Ascending aorta (tissue), 2 donors: Measurements from ENCODE around the gene STK17B. TPM values are rescaled to one million over a fixed set of nuclear protein-coding genes. Genes with fewer than 3 reads are reported as not detected.
"Not testable (repeated sequence)": the region's sequence is repeated elsewhere in the genome, so short reads cannot be mapped to it uniquely, and the experiment has no call there.

Experiments
- DNase-seq, 2 donors: peaks; one replicate each; pipeline ENCODE4 v3.0.0-alpha.2; 2019; ENCODE audit warnings: low spot score in 2 of 2
- H3K27ac ChIP-seq, 2 donors: fragments of 200-600 bp; sonication (generic); one replicate each; pipeline ENCODE4 v1.5.1; 2016 to 2017; ENCODE audit warnings: mild to moderate bottlenecking in 1 of 2
- H3K27me3 ChIP-seq: fragments of 200-600 bp; sonication (generic); one replicate; pipeline ENCODE4 v1.5.1; 2017
- H3K36me3 ChIP-seq, 2 donors: fragments of 200-600 bp; sonication (generic); one replicate each; pipeline ENCODE4 v1.5.1; 2016
- H3K4me1 ChIP-seq, 2 donors: fragments of 200-600 bp; sonication (generic); one replicate each; pipeline ENCODE4 v1.5.1; 2016 to 2017; ENCODE audit warnings: mild to moderate bottlenecking in 1 of 2
- H3K4me3 ChIP-seq, 2 donors: fragments of 200-600 bp; sonication (generic); one replicate each; pipeline ENCODE4 v1.5.1; 2016 to 2017; ENCODE audit warnings: mild to moderate bottlenecking in 1 of 2
- H3K9me3 ChIP-seq, 2 donors: fragments of 200-600 bp; sonication (generic); one replicate each; pipeline ENCODE4 v1.5.1; 2016
- intact Hi-C: fragments of 100-400 bp; cut with DNase I; formaldehyde crosslinking; loops from one replicate; pipeline ENCODE4 v1.15.1; 2023
- total RNA-seq: library from RNA; depleted of rRNA; stranded (reverse); fragments of >200 nt; gene quantifications from one replicate; pipeline ENCODE4 v1.1.0, GENCODE V29; 2016
- TF ChIP-seq, protein P1 (sequence below), 3 experiments: fragments of 200-600 bp in 2 of 3; fragments of 450-650 bp in 1 of 3; sonication (generic) in 2 of 3; IDR thresholded peaks; one replicate each; pipeline ENCODE4 v1.5.1; 2016 to 2019; ENCODE audit warnings: antibody characterized with exemption in 3 of 3, mild to moderate bottlenecking in 1 of 3, moderate library complexity in 1 of 3

STK17B gene
- total RNA-seq, 1 donor from 2014 or later: 8.4 TPM

DNA sequence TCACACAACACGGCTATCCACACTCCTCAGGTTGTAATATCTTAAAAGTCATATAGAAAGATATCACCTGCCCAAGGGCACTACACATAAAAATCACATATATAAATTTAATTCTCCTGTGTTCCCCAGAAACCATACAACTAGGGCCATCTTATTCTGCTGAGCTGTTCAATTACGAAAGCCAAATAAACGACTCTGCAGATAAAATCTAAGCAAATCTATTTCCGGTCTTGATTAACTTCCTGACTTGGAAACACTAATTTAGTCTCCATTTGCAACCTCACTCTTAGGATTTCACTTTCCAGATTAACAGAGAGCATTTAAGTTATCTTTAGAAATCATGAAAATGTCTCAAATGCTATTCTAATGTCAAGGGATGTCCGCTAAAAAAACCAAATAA is 23.9 kb upstream of the STK17B start:
- Histone ChIP-seq H3K4me1 (no peaks in the 10 kb centered on the region), H3K27ac (no peak overlapping the region), H3K27me3 (no peaks in the 10 kb centered on the region), H3K9me3 (no peaks in the 10 kb centered on the region), H3K36me3 (no peaks in the 10 kb centered on the region), H3K4me3 (no peak overlapping the region)
- no peak for DNase-seq
- TF ChIP-seq, protein P1, sequence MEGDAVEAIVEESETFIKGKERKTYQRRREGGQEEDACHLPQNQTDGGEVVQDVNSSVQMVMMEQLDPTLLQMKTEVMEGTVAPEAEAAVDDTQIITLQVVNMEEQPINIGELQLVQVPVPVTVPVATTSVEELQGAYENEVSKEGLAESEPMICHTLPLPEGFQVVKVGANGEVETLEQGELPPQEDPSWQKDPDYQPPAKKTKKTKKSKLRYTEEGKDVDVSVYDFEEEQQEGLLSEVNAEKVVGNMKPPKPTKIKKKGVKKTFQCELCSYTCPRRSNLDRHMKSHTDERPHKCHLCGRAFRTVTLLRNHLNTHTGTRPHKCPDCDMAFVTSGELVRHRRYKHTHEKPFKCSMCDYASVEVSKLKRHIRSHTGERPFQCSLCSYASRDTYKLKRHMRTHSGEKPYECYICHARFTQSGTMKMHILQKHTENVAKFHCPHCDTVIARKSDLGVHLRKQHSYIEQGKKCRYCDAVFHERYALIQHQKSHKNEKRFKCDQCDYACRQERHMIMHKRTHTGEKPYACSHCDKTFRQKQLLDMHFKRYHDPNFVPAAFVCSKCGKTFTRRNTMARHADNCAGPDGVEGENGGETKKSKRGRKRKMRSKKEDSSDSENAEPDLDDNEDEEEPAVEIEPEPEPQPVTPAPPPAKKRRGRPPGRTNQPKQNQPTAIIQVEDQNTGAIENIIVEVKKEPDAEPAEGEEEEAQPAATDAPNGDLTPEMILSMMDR (IDR thresholded peaks at IDR 0.05): no peak
- intact Hi-C loops: no loop called here

DNA sequence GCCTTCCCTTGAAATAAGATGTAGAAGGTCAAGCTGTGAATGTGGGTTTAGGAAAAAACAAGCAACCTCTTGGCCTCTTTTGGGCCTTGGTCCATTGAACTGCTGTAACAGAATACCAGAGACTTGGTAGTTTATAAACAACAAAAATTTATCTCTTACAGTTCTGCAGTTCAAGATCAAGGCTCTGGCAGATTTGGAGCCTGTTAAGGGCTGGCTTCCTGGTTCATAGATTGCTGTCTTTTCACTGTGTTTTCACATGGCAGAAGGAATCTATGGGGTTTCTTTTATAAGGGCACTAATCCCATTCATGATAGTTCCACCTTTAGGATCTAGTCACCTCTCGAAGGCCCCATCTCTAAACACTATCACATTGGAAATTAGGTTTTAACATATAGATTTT is 20.2 kb upstream of the STK17B start:
- intact Hi-C loops: no loop called here
- H3K36me3 ChIP-seq: no peaks in the 10 kb centered on the region
- TF ChIP-seq, protein P1 (IDR thresholded peaks at IDR 0.05): no peak
- no peaks in the 10 kb centered on the region for H3K9me3 ChIP-seq
- no peaks in the 10 kb centered on the region for H3K27me3 ChIP-seq
- no peak overlapping the region for H3K27ac ChIP-seq
- no peak for DNase-seq
- no peak overlapping the region for H3K4me3 ChIP-seq
- no peaks in the 10 kb centered on the region for H3K4me1 ChIP-seq

DNA sequence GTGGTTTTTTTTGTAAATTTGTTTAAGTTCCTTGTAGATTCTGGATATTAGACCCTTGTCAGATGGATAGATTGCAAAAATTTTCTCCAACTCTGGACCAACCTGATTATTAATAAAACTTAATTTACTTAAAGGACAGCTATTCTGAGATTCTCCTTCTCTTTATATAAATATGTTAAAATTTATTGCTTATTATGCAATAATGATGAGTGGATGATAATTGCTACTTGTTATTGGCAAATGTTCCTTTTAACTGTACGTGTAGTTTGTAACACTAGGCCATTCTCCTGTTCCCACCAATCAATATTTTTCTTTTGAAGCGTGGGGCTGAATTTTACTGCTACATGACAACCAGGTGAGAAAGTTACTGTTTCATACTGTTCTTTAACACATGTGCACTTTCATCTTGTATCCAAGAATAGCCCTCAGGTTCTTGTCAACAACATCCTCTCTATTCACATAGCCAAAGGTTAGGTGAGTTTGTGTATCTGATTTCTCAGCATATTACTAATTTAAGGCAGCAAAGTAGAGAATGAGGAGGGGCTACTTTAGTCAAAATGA is 16.6 kb upstream of the STK17B start:
- Histone ChIP-seq H3K9me3 (no peaks in the 10 kb centered on the region), H3K4me1 (no peaks in the 10 kb centered on the region), H3K27ac (no peak overlapping the region), H3K27me3 (no peaks in the 10 kb centered on the region), H3K36me3 (no peaks in the 10 kb centered on the region), H3K4me3 (no peak overlapping the region)
- TF ChIP-seq, protein P1 (IDR thresholded peaks at IDR 0.05): no peak
- intact Hi-C loops: no loop called here
- DNase-seq: no peak

DNA sequence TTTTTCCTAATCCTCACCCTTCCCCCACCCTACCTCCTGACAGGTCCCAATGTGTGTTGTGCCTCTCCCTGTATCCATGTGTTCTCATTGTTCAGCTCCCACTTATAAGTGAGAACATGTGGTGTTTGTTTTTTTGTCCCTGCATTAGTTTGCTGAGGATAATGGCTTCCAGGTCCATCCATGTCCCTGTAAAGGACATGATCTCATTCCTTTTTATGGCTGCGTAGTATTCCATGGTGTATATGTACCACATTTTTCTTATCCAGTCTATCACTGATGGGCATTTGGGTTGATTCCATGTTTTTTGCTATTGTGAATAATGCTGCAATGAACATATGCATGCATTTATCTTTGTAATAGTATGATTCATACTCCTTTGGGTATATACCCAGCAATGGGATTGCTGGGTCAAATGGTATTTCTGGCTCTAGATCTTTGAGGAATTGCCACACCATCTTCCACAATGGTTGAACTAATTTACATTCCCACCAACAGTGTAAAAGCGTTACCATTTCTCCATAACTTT is 15.9 kb upstream of the STK17B start:
- DNase-seq, H3K9me3 ChIP-seq, H3K4me1 ChIP-seq, H3K36me3 ChIP-seq, H3K4me3 ChIP-seq, intact Hi-C loops, H3K27ac ChIP-seq, H3K27me3 ChIP-seq: not testable (repeated sequence)

DNA sequence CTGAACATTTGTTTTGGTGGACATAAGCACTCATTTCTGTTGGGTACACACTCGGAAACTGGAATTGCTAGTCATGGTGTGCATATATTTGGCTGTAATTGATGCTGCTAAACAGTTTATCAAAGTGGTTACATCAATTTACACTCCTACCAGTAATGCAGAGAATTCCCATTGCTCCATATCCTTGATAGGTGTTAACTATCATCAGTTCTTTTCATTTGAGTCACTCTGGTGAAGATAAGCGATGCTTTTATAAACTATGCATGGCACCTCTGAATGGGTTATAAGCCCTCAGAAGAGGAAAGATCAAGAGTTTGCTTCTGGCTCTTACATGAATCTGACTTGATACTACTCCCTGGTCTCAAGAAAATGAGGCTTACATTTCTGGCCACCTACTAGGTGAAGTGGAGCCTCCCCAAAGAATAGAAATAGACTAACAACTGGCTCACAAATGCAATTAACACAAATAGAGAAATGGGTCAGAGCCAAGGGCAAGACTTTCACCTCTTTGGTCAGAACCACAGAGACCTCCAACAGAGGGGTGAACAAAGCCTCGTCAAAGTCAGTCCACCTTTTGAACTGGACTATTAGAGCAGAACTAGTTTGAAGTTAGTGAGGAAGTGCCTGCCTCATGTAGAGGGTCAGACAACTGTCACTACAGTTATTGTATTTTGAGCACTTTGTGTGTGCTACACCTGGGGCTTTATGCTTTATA is 15.0 kb upstream of the STK17B start:
- H3K27ac ChIP-seq: no peak overlapping the region
- H3K36me3 ChIP-seq: no peaks in the 10 kb centered on the region
- no peaks in the 10 kb centered on the region for H3K4me1 ChIP-seq
- intact Hi-C loops: no loop called here
- DNase-seq: no peak
- H3K27me3 ChIP-seq: no peaks in the 10 kb centered on the region
- TF ChIP-seq, protein P1 (IDR thresholded peaks at IDR 0.05): no peak
- H3K4me3 ChIP-seq: no peak overlapping the region
- no peaks in the 10 kb centered on the region for H3K9me3 ChIP-seq

DNA sequence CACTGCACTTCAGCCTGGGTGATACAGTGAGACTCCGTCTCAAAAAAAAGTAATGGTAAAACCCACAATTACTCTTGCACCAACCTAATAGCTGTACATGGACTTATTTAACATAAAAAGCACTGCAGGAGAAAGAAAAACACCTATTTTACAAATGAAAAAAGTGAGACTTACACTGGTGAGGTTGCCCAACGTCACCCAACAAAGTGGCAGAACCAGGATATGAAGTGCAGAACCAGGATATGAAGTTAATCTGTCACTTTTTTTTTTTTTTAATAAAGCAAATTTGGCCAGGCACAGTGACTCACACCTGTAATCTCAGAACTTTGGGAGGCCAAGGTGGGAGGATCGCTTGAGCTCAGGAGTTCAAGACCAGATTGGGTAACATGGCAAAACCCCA is 13.5 kb upstream of the STK17B start:
- Histone ChIP-seq H3K4me1 (no peaks in the 10 kb centered on the region), H3K9me3 (no peaks in the 10 kb centered on the region), H3K4me3 (no peak overlapping the region), H3K27ac (no peak overlapping the region), H3K36me3 (no peaks in the 10 kb centered on the region), H3K27me3 (no peaks in the 10 kb centered on the region)
- intact Hi-C loops: no loop called here
- DNase-seq: no peak
- TF ChIP-seq, protein P1 (IDR thresholded peaks at IDR 0.05): no peak
